ENCODE results near the gene TIMM22. TPM values are rescaled to one million over a fixed set of nuclear protein-coding genes. Genes with fewer than 3 reads are reported as not detected.
A peak's percentile ranks its signal among the peaks of the same experiment; 100 is the strongest.

The TIMM22 gene
- total RNA-seq, 4 donors from 2014 or later: 11.6 to 12.9 (median 12.6) TPM

GRCh38 chr17:975371-975915 is 21.5 kb upstream of the TIMM22 start:
- H3K27me3 ChIP-seq: no peaks in the 10 kb centered on the region
- WGBS: 50% methylated on average over 5 of the region's 5 CpGs
- TF ChIP-seq POLR2A (IDR thresholded peaks at IDR 0.05) (no peak), POLR2AphosphoS5 (IDR thresholded peaks at IDR 0.05) (no peak), CTCF (IDR thresholded peaks at IDR 0.05) (no peak), EP300 (IDR thresholded peaks at IDR 0.05) (no peak)
- no peak for DNase-seq (ENCODE audit: low spot score in 2 of 2)
- no peaks in the 10 kb centered on the region for H3K9me3 ChIP-seq
- no peaks in the 10 kb centered on the region for H3K36me3 ChIP-seq
- H3K27ac ChIP-seq: no peak overlapping the region
- no peak overlapping the region for H3K4me3 ChIP-seq
- peaks cover 48% of the 10 kb centered on the region for H3K4me1 ChIP-seq

GRCh38 chr17:976312-976711 is 20.6 kb upstream of the TIMM22 start:
- no peak overlapping the region for H3K4me3 ChIP-seq
- H3K9me3 ChIP-seq: no peaks in the 10 kb centered on the region
- no peak overlapping the region for H3K27ac ChIP-seq
- H3K27me3 ChIP-seq: no peaks in the 10 kb centered on the region
- no peak for DNase-seq (ENCODE audit: low spot score in 2 of 2)
- no peak for TF ChIP-seq EP300 (IDR thresholded peaks at IDR 0.05)
- no peak for TF ChIP-seq CTCF (IDR thresholded peaks at IDR 0.05)
- TF ChIP-seq POLR2A (IDR thresholded peaks at IDR 0.05): no peak
- TF ChIP-seq POLR2AphosphoS5 (IDR thresholded peaks at IDR 0.05): no peak
- peaks cover 57% of the 10 kb centered on the region for H3K4me1 ChIP-seq
- H3K36me3 ChIP-seq: no peaks in the 10 kb centered on the region
- WGBS: 63% methylated on average over 6 of the region's 6 CpGs

- TF ChIP-seq CTCF (IDR thresholded peaks at IDR 0.05) (no peak), POLR2A (IDR thresholded peaks at IDR 0.05) (no peak), EP300 (IDR thresholded peaks at IDR 0.05) (no peak), POLR2AphosphoS5 (IDR thresholded peaks at IDR 0.05) (no peak)
- H3K27me3 ChIP-seq: no peaks in the 10 kb centered on the region
- peaks cover 59% of the 10 kb centered on the region for H3K4me1 ChIP-seq
- no peaks in the 10 kb centered on the region for H3K9me3 ChIP-seq
- H3K4me3 ChIP-seq: peak overlapping the region; percentile 0
- 58% methylated on average over 6 of the region's 6 CpGs for WGBS
- DNase-seq (ENCODE audit: low spot score in 2 of 2): no peak
- H3K27ac ChIP-seq: no peak overlapping the region
- H3K36me3 ChIP-seq: no peaks in the 10 kb centered on the region
Measured at GRCh38 chr17:977166-977565, 19.8 kb upstream of the TIMM22 start.

- no peak for DNase-seq (ENCODE audit: low spot score in 2 of 2)
- Histone ChIP-seq H3K36me3 (no peaks in the 10 kb centered on the region), H3K27ac (peak overlapping the region; percentile 74), H3K4me1 (peaks cover 55% of the 10 kb centered on the region), H3K9me3 (no peaks in the 10 kb centered on the region), H3K4me3 (peak overlapping the region; percentile 72), H3K27me3 (no peaks in the 10 kb centered on the region)
- WGBS: 7% methylated on average over 24 of the region's 72 CpGs
- no peak for TF ChIP-seq POLR2AphosphoS5 (IDR thresholded peaks at IDR 0.05)
Measured at GRCh38 chr17:978103-979093, 18.5 kb upstream of the TIMM22 start.

- peak overlapping the region; percentile 74 for H3K27ac ChIP-seq
- no peak for TF ChIP-seq POLR2A (IDR thresholded peaks at IDR 0.05)
- TF ChIP-seq CTCF (IDR thresholded peaks at IDR 0.05): no peak
- no peak for TF ChIP-seq EP300 (IDR thresholded peaks at IDR 0.05)
- no peak for TF ChIP-seq POLR2AphosphoS5 (IDR thresholded peaks at IDR 0.05)
- no peaks in the 10 kb centered on the region for H3K9me3 ChIP-seq
- H3K27me3 ChIP-seq: no peaks in the 10 kb centered on the region
- no peak for DNase-seq (ENCODE audit: low spot score in 2 of 2)
- no CpG with 5 or more reads among the region's 42 CpGs for WGBS
- H3K4me3 ChIP-seq: peak overlapping the region; percentile 72
- peaks cover 54% of the 10 kb centered on the region for H3K4me1 ChIP-seq
- H3K36me3 ChIP-seq: no peaks in the 10 kb centered on the region
Measured at GRCh38 chr17:979212-979538, 17.8 kb upstream of the TIMM22 start.

Measured in suprapubic skin (tissue), 4 donors.